Naive thymus-derived CD4-positive, alpha-beta T cell (primary cell): Measurements from ENCODE around the gene TYRO3. TPM values are rescaled to one million over a fixed set of nuclear protein-coding genes. Genes with fewer than 3 reads are reported as not detected.

ENCODE experiments used
- ATAC-seq: fragments of 150-1000 bp; cut with Tn5 transposase; 2 replicates; pipeline ENCODE4 v1.10.0; 2021; ENCODE audit warnings: mild to moderate bottlenecking, moderate library complexity
- CTCF ChIA-PET: fragments of 350-600 bp; sonication (Branson Sonifier 250); formaldehyde crosslinking; loops from one replicate; lab custom pipeline; 2021; ENCODE audit warnings: antibody characterized with exemption; lab: Charles Lee
- POLR2A ChIA-PET: fragments of 350-600 bp; sonication (Branson Sonifier 250); formaldehyde crosslinking; loops from one replicate; lab custom pipeline; 2021; ENCODE audit warnings: antibody characterized with exemption, inconsistent platforms; lab: Charles Lee
- DNase-seq, 9 donors: peaks; one replicate each; pipeline versions ENCODE4 v3.0.0 to v3.0.0-alpha.2; 2020 to 2022; ENCODE audit warnings: mixed read lengths in 1 of 9
- H3K27ac ChIP-seq: one replicate; pipeline ENCODE4 v1.7.0; 2013; ENCODE audit warnings: mild to moderate bottlenecking, low read depth, low read length, moderate library complexity
- H3K27me3 ChIP-seq, 2 donors: one replicate each; pipeline ENCODE4 v1.7.0; 2013; ENCODE audit warnings: low read length in 2 of 2, mild to moderate bottlenecking in 2 of 2, moderate library complexity in 2 of 2; ENCODE audit not compliant: control insufficient read depth in 2 of 2, insufficient read depth in 2 of 2
- H3K36me3 ChIP-seq, 3 experiments: 1 replicate in 2 of 3; 2 replicates in 1 of 3; pipeline ENCODE4 v1.7.0; 2013; ENCODE audit warnings: low read length in 3 of 3, mild to moderate bottlenecking in 3 of 3, moderate library complexity in 1 of 3; ENCODE audit not compliant: insufficient read depth in 3 of 3, control insufficient read depth in 2 of 3
- H3K4me1 ChIP-seq, 2 donors: one replicate each; pipeline ENCODE4 v1.7.0; 2013; ENCODE audit warnings: low read length in 2 of 2, mild to moderate bottlenecking in 2 of 2, moderate library complexity in 1 of 2; ENCODE audit not compliant: control insufficient read depth in 2 of 2, insufficient read depth in 2 of 2
- H3K4me3 ChIP-seq: 2 replicates; pipeline ENCODE4 v1.7.0; 2013; ENCODE audit warnings: mild to moderate bottlenecking, low read length
- H3K9me3 ChIP-seq, 3 experiments: 1 replicate in 2 of 3; 2 replicates in 1 of 3; pipeline ENCODE4 v1.7.0; 2013; ENCODE audit warnings: low read length in 3 of 3; ENCODE audit not compliant: control insufficient read depth in 2 of 3
- H3K27ac Mint-ChIP-seq, 9 donors: one replicate each; pipeline ENCODE4 v1.8.0; 2020 to 2022; ENCODE audit warnings: mixed read lengths in 9 of 9, mild to moderate bottlenecking in 8 of 9, moderate library complexity in 5 of 9, inconsistent platforms in 2 of 9
- H3K27me3 Mint-ChIP-seq, 5 donors: one replicate each; pipeline ENCODE4 v1.8.0; 2021 to 2022; ENCODE audit warnings: mixed read lengths in 5 of 5, mild to moderate bottlenecking in 1 of 5
- H3K36me3 Mint-ChIP-seq, 5 donors: one replicate each; pipeline ENCODE4 v1.8.0; 2020 to 2022; ENCODE audit warnings: mixed read lengths in 5 of 5, mild to moderate bottlenecking in 3 of 5, inconsistent platforms in 1 of 5
- H3K4me1 Mint-ChIP-seq, 7 donors: one replicate each; pipeline ENCODE4 v1.8.0; 2020 to 2022; ENCODE audit warnings: mixed read lengths in 7 of 7, mild to moderate bottlenecking in 3 of 7, inconsistent platforms in 1 of 7
- H3K4me3 Mint-ChIP-seq, 10 donors: one replicate each; pipeline ENCODE4 v1.8.0; 2020 to 2022; ENCODE audit warnings: mild to moderate bottlenecking in 10 of 10, mixed read lengths in 10 of 10, moderate library complexity in 6 of 10, inconsistent platforms in 2 of 10
- H3K9me3 Mint-ChIP-seq, 11 donors: one replicate each; pipeline ENCODE4 v1.8.0; 2020 to 2022; ENCODE audit warnings: mixed read lengths in 11 of 11, mild to moderate bottlenecking in 4 of 11, inconsistent platforms in 1 of 11, moderate library complexity in 1 of 11
- intact Hi-C, 2 donors: fragments of 100-400 bp; cut with micrococcal nuclease; formaldehyde crosslinking; loops; one replicate each; pipeline ENCODE4 v1.15.1; 2023
- polyA plus RNA-seq, 2 donors: library from polyadenylated mRNA; unstranded; fragments of 300-500 nt; fragmentation: Illumina TruSeq; gene quantifications; one replicate each; pipeline ENCODE4 v1.2.3, GENCODE V29; 2021
- total RNA-seq, 6 experiments: library from RNA in 5 of 6; stranded (reverse) in 5 of 6; gene quantifications; 1 replicate in 5 of 6; 2 replicates in 1 of 6; pipeline ENCODE4 v1.2.3 and lab custom pipeline; 2021 to 2026

Gene TYRO3
- total and polyA plus RNA-seq, 7 experiments from 2014 or later, result 0.24 to 1.4 (median 0.33) TPM; not detected in 3

GRCh38 chr15:41562784-41563198, 3.8 kb downstream of the TYRO3 start:
- H3K27ac Mint-ChIP-seq, result no peak overlapping the region
- peaks cover 0 to 1% (median 0%) of the 10 kb centered on the region in 5 donors for H3K36me3 Mint-ChIP-seq
- intact Hi-C loops, result no loop called here
- no peaks in the 10 kb centered on the region for H3K36me3 ChIP-seq
- no peak overlapping the region for H3K27ac ChIP-seq
- H3K9me3 Mint-ChIP-seq, result no peaks in the 10 kb centered on the region
- H3K4me3 Mint-ChIP-seq, result no peak overlapping the region
- CTCF ChIA-PET, result no interaction called here
- H3K9me3 ChIP-seq, result no peaks in the 10 kb centered on the region
- peaks cover 0 to 38% (median 14%) of the 10 kb centered on the region in 5 donors for H3K27me3 Mint-ChIP-seq
- H3K4me1 Mint-ChIP-seq, result peaks cover 8 to 16% (median 13%) of the 10 kb centered on the region in 7 donors
- peaks cover 3 to 6% of the 10 kb centered on the region in 2 donors for H3K27me3 ChIP-seq
- no peak for DNase-seq
- H3K4me1 ChIP-seq, result peaks cover 13% of the 10 kb centered on the region in 2 donors
- POLR2A ChIA-PET, result no interaction called here
- no peak for ATAC-seq
- H3K4me3 ChIP-seq, result no peak overlapping the region

DNA sequence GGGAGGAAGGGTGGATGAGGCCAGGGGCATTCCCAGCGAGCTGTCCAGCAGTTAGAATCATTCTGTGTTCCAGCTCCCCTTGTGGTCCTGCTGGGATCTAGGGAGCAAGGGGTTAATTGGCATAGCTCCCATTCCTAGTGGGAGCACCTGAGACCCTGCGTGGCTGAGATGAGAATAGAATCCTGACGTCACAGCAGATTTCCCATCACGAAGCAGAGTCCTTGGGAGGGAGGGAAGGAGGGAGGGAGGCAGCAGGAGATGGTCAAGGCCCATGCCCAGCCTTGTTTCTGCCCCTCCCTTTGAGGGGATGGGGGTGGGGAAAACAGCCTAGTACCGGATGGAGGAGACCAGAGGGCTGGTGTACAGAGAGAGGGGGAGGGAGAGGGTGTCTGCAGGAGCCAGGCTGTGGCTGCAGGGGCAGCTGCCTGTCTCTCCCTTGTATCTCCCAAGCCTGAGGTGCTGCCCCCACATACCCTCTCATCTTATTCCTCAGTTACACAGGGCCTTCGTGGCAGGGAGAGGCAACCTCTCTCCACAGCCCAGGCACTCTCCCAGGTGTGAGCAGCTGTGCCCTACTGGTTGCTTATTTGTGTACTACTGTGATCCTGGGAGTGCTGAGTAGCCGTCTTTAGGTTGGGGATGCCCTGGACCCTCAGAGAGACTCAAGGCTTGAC, 5.4 kb downstream of the TYRO3 start:
- Mint-ChIP-seq H3K36me3 (no peaks in the 10 kb centered on the region), H3K4me1 (peaks cover 0 to 9% (median 5%) of the 10 kb centered on the region in 7 donors), H3K4me3 (no peak overlapping the region), H3K27me3 (peaks cover 0 to 31% (median 6%) of the 10 kb centered on the region in 5 donors), H3K27ac (peak overlapping the region in 1 of 9 donors; percentile 10), H3K9me3 (no peaks in the 10 kb centered on the region)
- ChIA-PET POLR2A (no interaction called here), CTCF (no interaction called here)
- no peaks in the 10 kb centered on the region for H3K9me3 ChIP-seq
- H3K4me1 ChIP-seq, result peaks cover 5% of the 10 kb centered on the region in 2 donors
- H3K27ac ChIP-seq, result no peak overlapping the region
- intact Hi-C loops, result no loop called here
- no peaks in the 10 kb centered on the region for H3K36me3 ChIP-seq
- no peak overlapping the region for H3K4me3 ChIP-seq
- no peak for DNase-seq
- peaks cover 3 to 6% of the 10 kb centered on the region in 2 donors for H3K27me3 ChIP-seq
- ATAC-seq, result no peak

- Histone ChIP-seq H3K36me3 (no peaks in the 10 kb centered on the region), H3K27me3 (peaks cover 0 to 1% of the 10 kb centered on the region in 2 donors), H3K9me3 (no peaks in the 10 kb centered on the region), H3K4me3 (no peak overlapping the region), H3K4me1 (no peaks in the 10 kb centered on the region), H3K27ac (no peak overlapping the region)
- DNase-seq (no peak), ATAC-seq (no peak)
- Mint-ChIP-seq H3K27me3 (peaks cover 0 to 28% (median 6%) of the 10 kb centered on the region in 5 donors), H3K9me3 (no peaks in the 10 kb centered on the region), H3K36me3 (no peaks in the 10 kb centered on the region), H3K4me3 (no peak overlapping the region), H3K27ac (peak overlapping the region in 1 of 9 donors; percentile 10), H3K4me1 (peaks cover 0 to 2% (median 0%) of the 10 kb centered on the region in 7 donors)
- intact Hi-C loops, result no loop called here
- ChIA-PET POLR2A (no interaction called here), CTCF (no interaction called here)
Measured at GRCh38 chr15:41564960-41565502, 6.0 kb downstream of the TYRO3 start.

DNA sequence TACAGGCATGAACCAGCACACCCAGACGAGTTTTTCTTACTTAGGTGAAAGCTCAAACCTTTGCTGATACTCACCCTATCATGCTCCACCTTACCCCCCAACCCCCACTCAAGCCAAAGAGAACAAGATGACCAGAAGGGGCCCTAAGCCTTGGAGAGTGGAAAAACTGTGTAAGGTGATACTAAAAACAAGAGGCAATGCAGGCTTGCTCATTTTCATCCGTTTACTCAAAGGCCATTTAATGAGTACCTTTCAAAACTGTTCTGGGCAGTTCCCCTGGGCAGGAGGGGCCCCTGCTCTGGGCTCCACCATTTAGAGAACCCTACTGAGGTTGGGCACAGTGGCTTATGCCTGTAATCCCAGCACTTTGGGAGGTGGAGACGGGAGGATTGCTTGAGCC, 6.7 kb downstream of the TYRO3 start:
- Histone ChIP-seq H3K36me3 (no peaks in the 10 kb centered on the region), H3K27me3 (no peaks in the 10 kb centered on the region), H3K4me3 (no peak overlapping the region), H3K27ac (no peak overlapping the region), H3K9me3 (no peaks in the 10 kb centered on the region), H3K4me1 (no peaks in the 10 kb centered on the region)
- Mint-ChIP-seq H3K27ac (no peak overlapping the region), H3K4me3 (no peak overlapping the region), H3K4me1 (no peaks in the 10 kb centered on the region), H3K9me3 (no peaks in the 10 kb centered on the region), H3K36me3 (no peaks in the 10 kb centered on the region), H3K27me3 (peaks cover 0 to 21% (median 2%) of the 10 kb centered on the region in 5 donors)
- DNase-seq (no peak), ATAC-seq (no peak)
- intact Hi-C loops, result no loop called here
- ChIA-PET CTCF (no interaction called here), POLR2A (interaction anchor here (0.6 to 0.7 kb wide), 2 partner anchors 56 to 1074 kb away, joined by 3 read pairs; no protein-coding TSS in a partner anchor)

- H3K4me1 ChIP-seq, result no peaks in the 10 kb centered on the region
- no peak overlapping the region for H3K4me3 Mint-ChIP-seq
- ATAC-seq, result no peak
- no peaks in the 10 kb centered on the region for H3K36me3 ChIP-seq
- ChIA-PET CTCF (no interaction called here), POLR2A (interaction anchor here (0.6 to 0.7 kb wide), 2 partner anchors 55 to 1075 kb away, joined by 3 read pairs; no protein-coding TSS in a partner anchor)
- no peak overlapping the region for H3K4me3 ChIP-seq
- intact Hi-C loops, result no loop called here
- H3K27me3 Mint-ChIP-seq, result peaks cover 0 to 17% (median 0%) of the 10 kb centered on the region in 5 donors
- H3K27me3 ChIP-seq, result no peaks in the 10 kb centered on the region
- DNase-seq, result no peak
- H3K36me3 Mint-ChIP-seq, result no peaks in the 10 kb centered on the region
- H3K4me1 Mint-ChIP-seq, result no peaks in the 10 kb centered on the region
- no peak overlapping the region for H3K27ac Mint-ChIP-seq
- H3K9me3 ChIP-seq, result no peaks in the 10 kb centered on the region
- no peaks in the 10 kb centered on the region for H3K9me3 Mint-ChIP-seq
- no peak overlapping the region for H3K27ac ChIP-seq
Measured at GRCh38 chr15:41566121-41566885, 7.3 kb downstream of the TYRO3 start.

DNA sequence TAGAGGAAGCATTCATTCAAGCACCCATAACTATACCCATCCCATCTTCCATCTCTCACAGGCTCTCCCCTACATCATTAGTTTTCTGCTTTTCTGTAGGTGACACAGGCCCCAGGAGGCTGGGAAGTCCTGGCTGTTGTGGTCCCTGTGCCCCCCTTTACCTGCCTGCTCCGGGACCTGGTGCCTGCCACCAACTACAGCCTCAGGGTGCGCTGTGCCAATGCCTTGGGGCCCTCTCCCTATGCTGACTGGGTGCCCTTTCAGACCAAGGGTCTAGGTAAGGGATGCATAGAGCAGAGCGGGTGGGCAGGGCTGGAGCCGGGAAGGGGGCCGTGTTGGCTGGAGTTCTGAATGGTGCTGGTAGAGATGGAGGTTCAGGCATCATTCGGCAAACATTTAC, 8.2 kb downstream of the TYRO3 start:
- Mint-ChIP-seq H3K27ac (no peak overlapping the region), H3K4me3 (no peak overlapping the region), H3K36me3 (no peaks in the 10 kb centered on the region), H3K9me3 (no peaks in the 10 kb centered on the region), H3K4me1 (no peaks in the 10 kb centered on the region), H3K27me3 (peaks cover 0 to 14% (median 0%) of the 10 kb centered on the region in 5 donors)
- CTCF ChIA-PET, result no interaction called here
- H3K9me3 ChIP-seq, result no peaks in the 10 kb centered on the region
- no peaks in the 10 kb centered on the region for H3K4me1 ChIP-seq
- no peaks in the 10 kb centered on the region for H3K36me3 ChIP-seq
- POLR2A ChIA-PET, result no interaction called here
- H3K4me3 ChIP-seq, result no peak overlapping the region
- no peak overlapping the region for H3K27ac ChIP-seq
- DNase-seq (no peak), ATAC-seq (no peak)
- no peaks in the 10 kb centered on the region for H3K27me3 ChIP-seq
- intact Hi-C loops, result no loop called here
